K562 (cell line): ENCODE measurements around the gene GPD2. TPM values are rescaled to one million over a fixed set of nuclear protein-coding genes. Genes with fewer than 3 reads are reported as not detected.
"Not testable (repeated sequence)": the region's sequence is repeated elsewhere in the genome, so short reads cannot be mapped to it uniquely, and the experiment has no call there.

Source experiments
- ATAC-seq: fragments of 200-7000 bp; cut with Tn5 transposase; 3 replicates; pipeline ENCODE4 v1.9.1; 2020; ENCODE audit warnings: moderate library complexity
- BruUV-seq: library from RNA; stranded (reverse); fragments of 400-500 nt; replicated peaks from 2 replicates; lab custom pipeline; 2021; lab: Mats Ljungman, UMichigan
- CTCF ChIA-PET: fragments of 300-600 bp; formaldehyde crosslinking; extraction: SDS; loops from one replicate; lab custom pipeline; 2021; ENCODE audit warnings: low intra/inter-chr PET ratio; lab: Yijun Ruan, JAX
- POLR2A ChIA-PET: fragments of 300-600, 350-650 bp; sonication (Branson Sonifier 250); formaldehyde crosslinking; extraction: SDS; loops from one replicate; lab custom pipeline; 2021; ENCODE audit warnings: antibody characterized with exemption, inconsistent platforms; lab: Yijun Ruan, JAX
- DNase-seq, 4 experiments: peaks; one replicate each; pipeline versions ENCODE4 v3.0.0 to v3.0.0-alpha.2; 2011 to 2018; ENCODE audit warnings: low spot score in 3 of 4, mixed read lengths in 3 of 4; ENCODE audit errors: extremely low read depth in 1 of 4
- FAIRE-seq: peaks from 2 replicates; lab custom pipeline; 2011; peaks lifted over from hg19 to GRCh38; lab: Jason Lieb, UNC
- H2AFZ ChIP-seq: 2 replicates; pipeline ENCODE4 v1.6.0; 2011; ENCODE audit warnings: low read depth, low read length, control low read depth, inconsistent platforms
- H3K27ac ChIP-seq: fragments of 200-600 bp; 3 replicates; pipeline ENCODE4 v1.8.0; 2011; ENCODE audit warnings: low read depth, mild to moderate bottlenecking, control low read depth, inconsistent platforms, low read length, moderate library complexity, mixed read lengths; ENCODE audit errors: extremely low read depth
- H3K27me3 ChIP-seq, 2 experiments: fragments of 300-600 bp in 1 of 2; 2 replicates in 1 of 2; 3 replicates in 1 of 2; pipeline versions ENCODE4 v1.6.0 to v1.8.0; 2011; ENCODE audit warnings: inconsistent platforms in 2 of 2, low read length in 2 of 2, mild to moderate bottlenecking in 1 of 2, mixed read lengths in 1 of 2, moderate library complexity in 1 of 2; ENCODE audit not compliant: control insufficient read depth in 2 of 2, insufficient read depth in 2 of 2
- H3K36me3 ChIP-seq: fragments of 300-600 bp; 3 replicates; pipeline ENCODE4 v1.8.0; 2011; ENCODE audit warnings: mild to moderate bottlenecking, low read length, inconsistent platforms; ENCODE audit not compliant: control insufficient read depth, insufficient read depth
- H3K4me1 ChIP-seq, 2 experiments: fragments of 200-600 bp in 1 of 2; replicated peaks in 1 of 2; 2 replicates in 1 of 2; 3 replicates in 1 of 2; pipeline versions ENCODE4 v1.5.1 to v1.8.0; 2011; ENCODE audit warnings: inconsistent platforms in 2 of 2, low read length in 2 of 2, mild to moderate bottlenecking in 1 of 2, mixed read lengths in 1 of 2, moderate library complexity in 1 of 2; ENCODE audit not compliant: control insufficient read depth in 2 of 2, insufficient read depth in 2 of 2
- H3K4me2 ChIP-seq: 2 replicates; pipeline ENCODE4 v1.6.1; 2011; ENCODE audit warnings: low read length, control low read depth, inconsistent platforms, mixed read lengths; ENCODE audit not compliant: insufficient read depth
- H3K4me3 ChIP-seq: fragments of 200-600 bp; sonication (generic), shearing (Covaris generic); 2 replicates; pipeline ENCODE4 v1.5.1; 2016; ENCODE audit warnings: control low read depth, inconsistent platforms
- H3K79me2 ChIP-seq: fragments of 200-600 bp; 3 replicates; pipeline ENCODE4 v1.8.0; 2011; ENCODE audit warnings: low read length, inconsistent platforms; ENCODE audit not compliant: control insufficient read depth, insufficient read depth
- H3K9ac ChIP-seq, 2 experiments: 2 replicates each; pipeline versions ENCODE4 v1.6.0 to v1.6.1; 2011; ENCODE audit warnings: low read depth in 2 of 2, low read length in 2 of 2, control low read depth in 1 of 2, inconsistent platforms in 1 of 2, mild to moderate bottlenecking in 1 of 2, mixed read lengths in 1 of 2; ENCODE audit not compliant: insufficient read depth in 1 of 2
- H3K9me1 ChIP-seq: one replicate; pipeline ENCODE4 v1.6.0; 2011; ENCODE audit warnings: inconsistent platforms, mild to moderate bottlenecking, low read length, moderate library complexity; ENCODE audit not compliant: control insufficient read depth, insufficient read depth
- H3K9me3 ChIP-seq: replicated peaks from 2 replicates; pipeline ENCODE4 v1.5.1; 2011; ENCODE audit warnings: low read depth, low read length, inconsistent platforms; ENCODE audit not compliant: control insufficient read depth, insufficient read depth
- H4K20me1 ChIP-seq: replicated peaks from 2 replicates; pipeline ENCODE4 v1.6.1; 2011; ENCODE audit warnings: low read length, inconsistent platforms, mixed read lengths; ENCODE audit not compliant: control insufficient read depth, insufficient read depth
- ARID4B ChIP-seq: sonication (generic); formaldehyde crosslinking; IDR thresholded peaks from 2 replicates; pipeline ENCODE4 v1.8.0; 2022; ENCODE audit warnings: mild to moderate bottlenecking, missing genetic modification reagents
- GABPB2 ChIP-seq: fragments of 250-450 bp; sonication (Bioruptor Pico); conservative IDR thresholded peaks from 2 replicates; pipeline ENCODE4 v1.5.1; 2021; ENCODE audit warnings: mild to moderate bottlenecking
- HDGF ChIP-seq: fragments of 450-650 bp; IDR thresholded peaks from 2 replicates; pipeline ENCODE4 v1.6.1; 2016
- ILF3 ChIP-seq: fragments of 450-650 bp; IDR thresholded peaks from 2 replicates; pipeline ENCODE4 v1.6.1; 2018; ENCODE audit warnings: antibody characterized with exemption, mild to moderate bottlenecking, moderate library complexity, borderline replicate concordance
- TBL1XR1 ChIP-seq, 2 experiments: IDR thresholded peaks; 2 replicates each; pipeline ENCODE4 v1.6.1; 2012; ENCODE audit warnings: improper control_type of control experiment in 2 of 2, low read length in 2 of 2, mild to moderate bottlenecking in 1 of 2
- TCF3 ChIP-seq: sonication (generic); formaldehyde crosslinking; IDR thresholded peaks from 2 replicates; pipeline ENCODE4 v1.4.0; 2020; ENCODE audit warnings: mild to moderate bottlenecking, missing genetic modification reagents
- ZNF146 ChIP-seq: IDR thresholded peaks from one replicate; pipeline ENCODE4 v1.6.1; 2018; ENCODE audit warnings: missing compliant biosample characterization; ENCODE audit not compliant: unreplicated experiment
- ZNF740 ChIP-seq, 3 experiments: fragments of 200-800 bp in 1 of 3; sonication (Bioruptor generic) in 1 of 3; sonication (generic) in 1 of 3; formaldehyde crosslinking in 1 of 3; IDR thresholded peaks; 2 replicates each; pipeline versions ENCODE4 v1.6.1 to v1.8.0; 2016 to 2022; ENCODE audit warnings: mild to moderate bottlenecking in 2 of 3, missing compliant biosample characterization in 2 of 3, missing genetic modification characterization in 2 of 3, missing genetic modification reagents in 1 of 3
- whole genome bisulfite sequencing: fragments of 100-300 bp; shearing (Covaris generic); methylation state at CpG from one replicate; pipeline ENCODE4 v1.1.6; 2016; ENCODE audit warnings: low coverage, mixed read lengths; ENCODE audit not compliant: insufficient coverage; ENCODE audit errors: missing lambda C conversion rate; 5-methylcytosine and 5-hydroxymethylcytosine counted together
- in situ Hi-C: fragments of 300-500 bp; cut with MboI; formaldehyde crosslinking; loops from 4 replicates; pipeline ENCODE4 v1.15.0; 2018; ENCODE audit warnings: inconsistent platforms, mixed read lengths
- intact Hi-C: fragments of 100-400 bp; cut with micrococcal nuclease; formaldehyde crosslinking; loops from 2 replicates; pipeline ENCODE4 v1.14.2; 2022
- polyA plus RNA-seq, 8 experiments: library from polyadenylated mRNA; depleted of rRNA in 4 of 8; stranded (reverse) in 5 of 8; unstranded in 3 of 8; fragments of >200 nt; fragmentation: Nextera tagmentation in 2 of 8; fragmentation: Illumina TruSeq in 1 of 8; extraction: Ambion mirVana in 2 of 8; extraction: Trizol in 1 of 8; gene quantifications; 2 replicates each; pipeline versions ENCODE4 v1.2.1 to v1.2.3, GENCODE V29; 2011 to 2014; ENCODE audit warnings: inconsistent platforms in 1 of 8, missing spikeins in 1 of 8
- total RNA-seq, 7 experiments: library from RNA; depleted of rRNA in 6 of 7; stranded (reverse); fragments of >200 nt in 6 of 7; fragmentation: Illumina TruSeq in 2 of 7; extraction: Trizol in 2 of 7; gene quantifications; 2 replicates each; pipeline versions ENCODE4 v1.2.1 to v1.2.3, GENCODE V29; 2011 to 2021; ENCODE audit warnings: low replicate concordance in 1 of 7
- TF ChIP-seq, protein P1 (sequence below): fragments of 450-650 bp; formaldehyde crosslinking; IDR thresholded peaks from 2 replicates; pipeline ENCODE4 v1.4.0; 2020; ENCODE audit warnings: mild to moderate bottlenecking, mixed read lengths

The GPD2 gene
- total and polyA plus RNA-seq, 9 of the 15 experiments (the other 6 are each of a cell fraction or from before 2014, with no cell fraction given) = 5.2 to 39.2 (median 19.0) TPM

DNA sequence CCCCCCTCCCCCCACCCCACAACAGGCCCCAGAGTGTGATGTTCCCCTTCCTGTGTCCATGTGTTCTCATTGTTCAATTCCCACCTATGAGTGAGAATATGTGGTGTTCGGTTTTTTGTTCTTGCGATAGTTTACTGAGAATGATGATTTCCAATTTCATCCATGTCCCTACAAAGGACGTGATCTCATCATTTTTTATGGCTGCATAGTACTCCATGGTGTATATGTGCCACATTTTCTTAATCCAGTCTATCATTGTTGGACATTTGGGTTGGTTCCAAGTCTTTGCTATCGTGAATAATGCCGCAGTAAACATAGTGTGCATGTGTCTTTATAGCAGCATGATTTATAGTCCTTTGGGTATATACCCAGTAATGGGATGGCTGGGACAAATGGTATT is 92.4 kb downstream of the GPD2 start:
- ATAC-seq, H3K27me3 ChIP-seq, H2AFZ ChIP-seq, H3K9ac ChIP-seq, BruUV-seq, intact Hi-C loops, POLR2A ChIA-PET, CTCF ChIA-PET, H3K79me2 ChIP-seq, H3K9me3 ChIP-seq, H3K36me3 ChIP-seq, in situ Hi-C loops, H3K4me2 ChIP-seq, H3K4me1 ChIP-seq, DNase-seq, FAIRE-seq, H4K20me1 ChIP-seq, H3K9me1 ChIP-seq, H3K4me3 ChIP-seq, H3K27ac ChIP-seq: not testable (repeated sequence)
- TF ChIP-seq ZNF146 = peak; percentile 62
- 33% methylated on average over 5 of the region's 5 CpGs for WGBS

DNA sequence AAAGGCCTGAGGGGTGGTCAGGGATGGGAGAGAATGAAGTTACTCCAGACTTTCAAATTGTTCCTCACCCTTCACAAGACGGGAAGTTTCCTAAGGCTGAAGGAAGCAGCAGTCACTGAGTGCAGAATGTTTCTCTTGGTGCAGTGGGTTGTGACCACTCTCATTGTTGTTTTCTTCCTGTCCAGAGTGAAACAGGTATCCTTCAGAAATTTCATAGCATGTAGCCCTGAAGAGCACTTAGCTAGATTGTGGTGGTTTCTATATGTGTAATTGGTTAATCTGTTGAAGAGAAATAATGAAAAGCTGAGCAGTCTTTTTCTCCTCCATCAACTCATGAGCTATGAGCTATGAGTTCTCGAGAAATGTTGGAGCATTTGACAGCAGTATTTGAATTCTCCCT is 96.8 kb downstream of the GPD2 start:
- no peak for FAIRE-seq

More for the DNA sequence above, 96.8 kb downstream of the GPD2 start:
- no peak overlapping the region for H3K9ac ChIP-seq
- 37% methylated on average over 2 of the region's 2 CpGs for WGBS
- no peak overlapping the region for H3K4me2 ChIP-seq
- H4K20me1 ChIP-seq = no peaks in the 10 kb centered on the region
- no peaks in the 10 kb centered on the region for H3K9me1 ChIP-seq
- no peak overlapping the region for H3K4me3 ChIP-seq
- H3K9me3 ChIP-seq = no peaks in the 10 kb centered on the region
- H3K4me1 ChIP-seq = no peaks in the 10 kb centered on the region
- in situ Hi-C loops = no loop called here
- H3K79me2 ChIP-seq = no peaks in the 10 kb centered on the region
- H2AFZ ChIP-seq = no peak overlapping the region
- BruUV-seq = no TSS peak
- CTCF ChIA-PET = no interaction called here
- no peaks in the 10 kb centered on the region for H3K36me3 ChIP-seq
- H3K27ac ChIP-seq = no peak overlapping the region
- ATAC-seq = no peak
- TF ChIP-seq ILF3 = no peak
- no peak for TF ChIP-seq HDGF
- TF ChIP-seq ARID4B (CRISPR knock-in tag) = no peak
- no peak for TF ChIP-seq ZNF740 (CRISPR knock-in tag; IDR thresholded peaks at IDR 0.05)
- no peak for TF ChIP-seq ZNF740 (tag; IDR thresholded peaks at IDR 0.05)
- TF ChIP-seq, protein P1, sequence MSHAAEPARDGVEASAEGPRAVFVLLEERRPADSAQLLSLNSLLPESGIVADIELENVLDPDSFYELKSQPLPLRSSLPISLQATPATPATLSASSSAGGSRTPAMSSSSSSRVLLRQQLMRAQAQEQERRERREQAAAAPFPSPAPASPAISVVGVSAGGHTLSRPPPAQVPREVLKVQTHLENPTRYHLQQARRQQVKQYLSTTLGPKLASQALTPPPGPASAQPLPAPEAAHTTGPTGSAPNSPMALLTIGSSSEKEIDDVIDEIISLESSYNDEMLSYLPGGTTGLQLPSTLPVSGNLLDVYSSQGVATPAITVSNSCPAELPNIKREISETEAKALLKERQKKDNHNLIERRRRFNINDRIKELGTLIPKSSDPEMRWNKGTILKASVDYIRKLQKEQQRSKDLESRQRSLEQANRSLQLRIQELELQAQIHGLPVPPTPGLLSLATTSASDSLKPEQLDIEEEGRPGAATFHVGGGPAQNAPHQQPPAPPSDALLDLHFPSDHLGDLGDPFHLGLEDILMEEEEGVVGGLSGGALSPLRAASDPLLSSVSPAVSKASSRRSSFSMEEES (CRISPR knock-in tag) = no peak
- no peak for TF ChIP-seq TCF3 (CRISPR knock-in tag)
- no peak for TF ChIP-seq GABPB2
- no peak for TF ChIP-seq TBL1XR1 (IDR thresholded peaks at IDR 0.05; ENCODE audit: low read length in 2 of 2)
- TF ChIP-seq, all 486 proteins: peak for 0
- H3K27me3 ChIP-seq = no peaks in the 10 kb centered on the region
- no peak for DNase-seq
- intact Hi-C loops = no loop called here
- POLR2A ChIA-PET = no interaction called here
